ENCODE results near the gene HCAR3. TPM values are rescaled to one million over a fixed set of nuclear protein-coding genes. Genes with fewer than 3 reads are reported as not detected.

HCAR3 gene
- total and polyA plus RNA-seq, 2 experiments from 2014 or later: not detected

- TF ChIP-seq, protein P1, sequence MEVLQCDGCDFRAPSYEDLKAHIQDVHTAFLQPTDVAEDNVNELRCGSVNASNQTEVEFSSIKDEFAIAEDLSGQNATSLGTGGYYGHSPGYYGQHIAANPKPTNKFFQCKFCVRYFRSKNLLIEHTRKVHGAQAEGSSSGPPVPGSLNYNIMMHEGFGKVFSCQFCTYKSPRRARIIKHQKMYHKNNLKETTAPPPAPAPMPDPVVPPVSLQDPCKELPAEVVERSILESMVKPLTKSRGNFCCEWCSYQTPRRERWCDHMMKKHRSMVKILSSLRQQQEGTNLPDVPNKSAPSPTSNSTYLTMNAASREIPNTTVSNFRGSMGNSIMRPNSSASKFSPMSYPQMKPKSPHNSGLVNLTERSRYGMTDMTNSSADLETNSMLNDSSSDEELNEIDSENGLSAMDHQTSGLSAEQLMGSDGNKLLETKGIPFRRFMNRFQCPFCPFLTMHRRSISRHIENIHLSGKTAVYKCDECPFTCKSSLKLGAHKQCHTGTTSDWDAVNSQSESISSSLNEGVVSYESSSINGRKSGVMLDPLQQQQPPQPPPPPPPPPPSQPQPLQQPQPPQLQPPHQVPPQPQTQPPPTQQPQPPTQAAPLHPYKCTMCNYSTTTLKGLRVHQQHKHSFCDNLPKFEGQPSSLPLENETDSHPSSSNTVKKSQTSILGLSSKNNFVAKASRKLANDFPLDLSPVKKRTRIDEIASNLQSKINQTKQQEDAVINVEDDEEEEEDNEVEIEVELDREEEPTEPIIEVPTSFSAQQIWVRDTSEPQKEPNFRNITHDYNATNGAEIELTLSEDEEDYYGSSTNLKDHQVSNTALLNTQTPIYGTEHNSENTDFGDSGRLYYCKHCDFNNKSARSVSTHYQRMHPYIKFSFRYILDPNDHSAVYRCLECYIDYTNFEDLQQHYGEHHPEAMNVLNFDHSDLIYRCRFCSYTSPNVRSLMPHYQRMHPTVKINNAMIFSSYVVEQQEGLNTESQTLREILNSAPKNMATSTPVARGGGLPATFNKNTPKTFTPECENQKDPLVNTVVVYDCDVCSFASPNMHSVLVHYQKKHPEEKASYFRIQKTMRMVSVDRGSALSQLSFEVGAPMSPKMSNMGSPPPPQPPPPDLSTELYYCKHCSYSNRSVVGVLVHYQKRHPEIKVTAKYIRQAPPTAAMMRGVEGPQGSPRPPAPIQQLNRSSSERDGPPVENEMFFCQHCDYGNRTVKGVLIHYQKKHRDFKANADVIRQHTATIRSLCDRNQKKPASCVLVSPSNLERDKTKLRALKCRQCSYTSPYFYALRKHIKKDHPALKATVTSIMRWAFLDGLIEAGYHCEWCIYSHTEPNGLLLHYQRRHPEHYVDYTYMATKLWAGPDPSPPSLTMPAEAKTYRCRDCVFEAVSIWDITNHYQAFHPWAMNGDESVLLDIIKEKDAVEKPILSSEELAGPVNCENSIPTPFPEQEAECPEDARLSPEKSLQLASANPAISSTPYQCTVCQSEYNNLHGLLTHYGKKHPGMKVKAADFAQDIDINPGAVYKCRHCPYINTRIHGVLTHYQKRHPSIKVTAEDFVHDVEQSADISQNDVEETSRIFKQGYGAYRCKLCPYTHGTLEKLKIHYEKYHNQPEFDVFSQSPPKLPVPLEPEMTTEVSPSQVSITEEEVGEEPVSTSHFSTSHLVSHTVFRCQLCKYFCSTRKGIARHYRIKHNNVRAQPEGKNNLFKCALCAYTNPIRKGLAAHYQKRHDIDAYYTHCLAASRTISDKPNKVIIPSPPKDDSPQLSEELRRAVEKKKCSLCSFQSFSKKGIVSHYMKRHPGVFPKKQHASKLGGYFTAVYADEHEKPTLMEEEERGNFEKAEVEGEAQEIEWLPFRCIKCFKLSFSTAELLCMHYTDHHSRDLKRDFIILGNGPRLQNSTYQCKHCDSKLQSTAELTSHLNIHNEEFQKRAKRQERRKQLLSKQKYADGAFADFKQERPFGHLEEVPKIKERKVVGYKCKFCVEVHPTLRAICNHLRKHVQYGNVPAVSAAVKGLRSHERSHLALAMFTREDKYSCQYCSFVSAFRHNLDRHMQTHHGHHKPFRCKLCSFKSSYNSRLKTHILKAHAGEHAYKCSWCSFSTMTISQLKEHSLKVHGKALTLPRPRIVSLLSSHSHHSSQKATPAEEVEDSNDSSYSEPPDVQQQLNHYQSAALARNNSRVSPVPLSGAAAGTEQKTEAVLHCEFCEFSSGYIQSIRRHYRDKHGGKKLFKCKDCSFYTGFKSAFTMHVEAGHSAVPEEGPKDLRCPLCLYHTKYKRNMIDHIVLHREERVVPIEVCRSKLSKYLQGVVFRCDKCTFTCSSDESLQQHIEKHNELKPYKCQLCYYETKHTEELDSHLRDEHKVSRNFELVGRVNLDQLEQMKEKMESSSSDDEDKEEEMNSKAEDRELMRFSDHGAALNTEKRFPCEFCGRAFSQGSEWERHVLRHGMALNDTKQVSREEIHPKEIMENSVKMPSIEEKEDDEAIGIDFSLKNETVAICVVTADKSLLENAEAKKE (CRISPR knock-in tag; IDR thresholded peaks at IDR 0.05): no peak
Measured at GRCh38 chr12:122743895-122744525, 27.4 kb upstream of the HCAR3 start (continued).

DNA sequence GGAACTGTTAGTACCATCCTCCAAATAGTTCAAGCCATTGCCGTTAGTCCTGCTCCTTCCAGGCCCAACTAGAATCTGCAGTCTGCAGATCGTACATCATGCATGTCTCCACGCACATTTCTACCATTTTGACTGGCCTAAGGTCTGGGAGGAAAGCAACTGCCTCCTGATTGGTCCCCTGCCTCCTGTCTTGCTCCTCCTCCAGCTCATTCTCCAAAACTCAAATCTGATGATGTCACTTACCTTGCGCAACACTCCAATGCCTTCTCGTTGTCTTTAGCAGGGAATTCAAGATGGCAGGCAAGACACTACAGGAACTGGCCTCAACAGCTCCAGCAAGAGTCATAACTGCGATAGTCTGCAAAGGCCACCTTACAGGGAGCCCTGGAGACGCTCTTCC lies 23.7 kb upstream of the HCAR3 start:
- Mint-ChIP-seq H3K27me3 (ENCODE audit: insufficient read depth, low read depth, poor library complexity) (peaks cover 4% of the 10 kb centered on the region), H3K27ac (no peak overlapping the region), H3K4me3 (no peak overlapping the region), H3K9me3 (peaks cover 2% of the 10 kb centered on the region; the same call in 1 of the 3 replicates), H3K36me3 (ENCODE audit: low read depth) (no peaks in the 10 kb centered on the region), H3K4me1 (no peaks in the 10 kb centered on the region)
- no peaks in the 10 kb centered on the region for H3K79me2 ChIP-seq (replicated peaks; ENCODE audit: insufficient read depth)
- H3K4me1 ChIP-seq (ENCODE audit: insufficient read depth): no peaks in the 10 kb centered on the region
- no peaks in the 10 kb centered on the region for H3K9me2 ChIP-seq (ENCODE audit: insufficient read depth)
- no peak overlapping the region for H3K4me3 ChIP-seq
- no peak overlapping the region for H3K4me2 ChIP-seq
- DNase-seq (ENCODE audit: low spot score) (peak; percentile 31), ATAC-seq (no peak)
- no peak overlapping the region for H3K27ac ChIP-seq (ENCODE audit: low read depth)
- H3F3A ChIP-seq (replicated peaks; ENCODE audit: low read depth): no peaks in the 10 kb centered on the region
- no peaks in the 10 kb centered on the region for H3K36me3 ChIP-seq (ENCODE audit: insufficient read depth)
- no peaks in the 10 kb centered on the region for H3K27me3 ChIP-seq (ENCODE audit: insufficient read depth)
- no peaks in the 10 kb centered on the region for H4K20me1 ChIP-seq (replicated peaks; ENCODE audit: insufficient read depth)
- H2AFZ ChIP-seq: peak overlapping the region; percentile 74
- TF ChIP-seq CREB1 (CRISPR knock-in tag; IDR thresholded peaks at IDR 0.05; ENCODE audit: low read depth) (no peak), EZH2 (IDR thresholded peaks at IDR 0.05; ENCODE audit: low read depth, unreplicated experiment) (no peak), NANOG (IDR thresholded peaks at IDR 0.05; ENCODE audit: borderline replicate concordance) (no peak), JUNB (IDR thresholded peaks at IDR 0.05; ENCODE audit: unreplicated experiment) (no peak), ZNF114 (CRISPR knock-in tag; IDR thresholded peaks at IDR 0.05) (no peak), STAT1 (IDR thresholded peaks at IDR 0.05; ENCODE audit: unreplicated experiment) (no peak), ZNF331 (CRISPR knock-in tag; IDR thresholded peaks at IDR 0.05; ENCODE audit: low read depth) (no peak)
- TF ChIP-seq, protein P1 (CRISPR knock-in tag; IDR thresholded peaks at IDR 0.05): no peak
